Adrenal gland (tissue), 19 donors: ENCODE measurements around the gene PPFIA1. TPM values are rescaled to one million over a fixed set of nuclear protein-coding genes. Genes with fewer than 3 reads are reported as not detected.

Experiments
- DNase-seq, 7 donors: peaks; one replicate each; pipeline ENCODE4 v3.0.0-alpha.2; 2019 to 2020
- H3K27ac ChIP-seq, 5 donors: fragments of 200-600 bp; sonication (generic) in 4 of 5; 1 replicate in 3 of 5; 2 replicates in 2 of 5; pipeline versions ENCODE4 v1.5.1 to v1.8.0; 2016 to 2020; ENCODE audit warnings: mild to moderate bottlenecking in 1 of 5
- H3K27me3 ChIP-seq: fragments of 200-600 bp; 2 replicates; pipeline ENCODE4 v1.8.0; 2021
- H3K36me3 ChIP-seq, 2 donors: fragments of 200-600 bp; replicated peaks in 1 of 2; 1 replicate in 1 of 2; 2 replicates in 1 of 2; pipeline versions ENCODE4 v1.5.1 to v1.8.0; 2018 to 2022
- H3K4me1 ChIP-seq, 2 donors: fragments of 200-600 bp; replicated peaks in 1 of 2; 1 replicate in 1 of 2; 2 replicates in 1 of 2; pipeline versions ENCODE4 v1.5.1 to v1.8.0; 2018 to 2021
- H3K4me3 ChIP-seq, 4 donors: fragments of 200-600 bp; sonication (generic) in 3 of 4; one replicate each; pipeline ENCODE4 v1.5.1; 2016 to 2018
- H3K9me3 ChIP-seq, 3 donors: fragments of 200-600 bp; sonication (generic) in 1 of 3; replicated peaks in 1 of 3; 1 replicate in 2 of 3; 2 replicates in 1 of 3; pipeline versions ENCODE4 v1.5.1 to v1.8.0; 2016 to 2021
- CTCF ChIP-seq, 6 experiments: fragments of 450-650 bp in 4 of 6; fragments of 200-600 bp in 2 of 6; sonication (generic) in 1 of 6; IDR thresholded peaks; 1 replicate in 5 of 6; 2 replicates in 1 of 6; pipeline versions ENCODE4 v1.5.1 to v1.8.0; 2016 to 2021; ENCODE audit warnings: antibody characterized with exemption in 6 of 6, mild to moderate bottlenecking in 2 of 6, moderate library complexity in 1 of 6
- POLR2A ChIP-seq, 2 donors: fragments of 450-650 bp; IDR thresholded peaks; one replicate each; pipeline ENCODE4 v1.6.1; 2017; ENCODE audit warnings: antibody characterized with exemption in 2 of 2, mild to moderate bottlenecking in 2 of 2, moderate library complexity in 1 of 2
- WGBS, 4 donors: extraction: QIAGEN DNeasy Blood & Tissue Kit in 2 of 4; methylation state at CpG; one replicate each; pipeline versions ENCODE4 v1.1.5 to v1.1.7; 2013 to 2017; 5-methylcytosine and 5-hydroxymethylcytosine counted together
- intact Hi-C, 2 donors: fragments of 100-400 bp; cut with DNase I; formaldehyde crosslinking; loops; one replicate each; pipeline versions ENCODE4 v1.14.1 to v1.15.0; 2022 to 2023
- long read RNA-seq, 10 donors: library from polyadenylated mRNA in 3 of 10; unstranded in 2 of 10; stranded (forward) in 1 of 10; transcript quantifications; one replicate each; pipeline ENCODE4 v2.0.0 and lab custom pipeline, GENCODE V29; 2021 to 2026
- polyA plus RNA-seq, 3 donors: library from polyadenylated mRNA; stranded (reverse); fragments of 200-250 nt in 2 of 3; fragments of 350-450 nt in 1 of 3; fragmentation: Illumina TruSeq in 1 of 3; extraction: RNeasy Lipid Tissue Mini Kit (QIAGEN cat#74804) in 1 of 3; gene quantifications; one replicate each; pipeline ENCODE4 v1.2.3, GENCODE V29; 2013 to 2014
- total RNA-seq, 9 donors: library from RNA; depleted of rRNA in 4 of 9; stranded (reverse); fragments of >200 nt in 4 of 9; fragments of 120-200 nt in 1 of 9; fragmentation: NEBNext Ultra II Directional in 1 of 9; extraction: Animal tissue kit (Norgen Biotek cat#: 25700) in 1 of 9; gene quantifications; one replicate each; pipeline versions ENCODE4 v1.1.0 to v1.2.4, GENCODE V29; 2013 to 2023
- donor health status: healthy with polysubstance abuse.
- donor health status: Bipolar disorder and iron deficiency.
- donor health status: DM: yes; HTN: yes; CAD: no.
- donor health status: DM: no; HTN: no; CAD: no.
- donor health status: DM: no; HTN: no; CAD: no.
- donor health status: DM: yes; HTN: yes; CAD: no.

Gene PPFIA1
- total RNA-seq (10 to 100 TPM; 25.8 to 58.6 (median 38.5) TPM), polyA plus RNA-seq (10 to 100 TPM; 28.9 to 33.1 (median 32.9) TPM)
- long read RNA-seq, donor 1, partial matches to known transcripts: 0 of 1 reads
- long read RNA-seq, donor 1, other reads (novel, unspliced or antisense): 0 of 1 reads
- long read RNA-seq, donor 2, partial matches to known transcripts: 0 of 2 reads
- long read RNA-seq, donor 2, other reads (novel, unspliced or antisense): 0 of 2 reads
- long read RNA-seq, donor 3, partial matches to known transcripts: 6 of 6 reads
- long read RNA-seq, donor 3, other reads (novel, unspliced or antisense): 0 of 6 reads
- long read RNA-seq, donor 4, partial matches to known transcripts: 3 of 4 reads
- long read RNA-seq, donor 4, other reads (novel, unspliced or antisense): 1 of 4 reads
- long read RNA-seq, donor 5, full-length matches to known transcripts: 9 of 30 reads
- long read RNA-seq, donor 5, partial matches to known transcripts: 13 of 30 reads
- long read RNA-seq, donor 5, other reads (novel, unspliced or antisense): 8 of 30 reads
- long read RNA-seq, donor 6, partial matches to known transcripts: 3 of 7 reads
- long read RNA-seq, donor 6, other reads (novel, unspliced or antisense): 4 of 7 reads
- long read RNA-seq, donor 7, partial matches to known transcripts: 0 of 1 reads
- long read RNA-seq, donor 7, other reads (novel, unspliced or antisense): 0 of 1 reads
- long read RNA-seq, donor 8, full-length matches to known transcripts: 3 of 3 reads
- long read RNA-seq, donor 8, partial matches to known transcripts: 0 of 3 reads
- long read RNA-seq, donor 8, other reads (novel, unspliced or antisense): 0 of 3 reads
- long read RNA-seq, donor 9: 0 reads
- long read RNA-seq, donor 10, partial matches to known transcripts: 0 of 2 reads
- long read RNA-seq, donor 10, other reads (novel, unspliced or antisense): 0 of 2 reads

DNA sequence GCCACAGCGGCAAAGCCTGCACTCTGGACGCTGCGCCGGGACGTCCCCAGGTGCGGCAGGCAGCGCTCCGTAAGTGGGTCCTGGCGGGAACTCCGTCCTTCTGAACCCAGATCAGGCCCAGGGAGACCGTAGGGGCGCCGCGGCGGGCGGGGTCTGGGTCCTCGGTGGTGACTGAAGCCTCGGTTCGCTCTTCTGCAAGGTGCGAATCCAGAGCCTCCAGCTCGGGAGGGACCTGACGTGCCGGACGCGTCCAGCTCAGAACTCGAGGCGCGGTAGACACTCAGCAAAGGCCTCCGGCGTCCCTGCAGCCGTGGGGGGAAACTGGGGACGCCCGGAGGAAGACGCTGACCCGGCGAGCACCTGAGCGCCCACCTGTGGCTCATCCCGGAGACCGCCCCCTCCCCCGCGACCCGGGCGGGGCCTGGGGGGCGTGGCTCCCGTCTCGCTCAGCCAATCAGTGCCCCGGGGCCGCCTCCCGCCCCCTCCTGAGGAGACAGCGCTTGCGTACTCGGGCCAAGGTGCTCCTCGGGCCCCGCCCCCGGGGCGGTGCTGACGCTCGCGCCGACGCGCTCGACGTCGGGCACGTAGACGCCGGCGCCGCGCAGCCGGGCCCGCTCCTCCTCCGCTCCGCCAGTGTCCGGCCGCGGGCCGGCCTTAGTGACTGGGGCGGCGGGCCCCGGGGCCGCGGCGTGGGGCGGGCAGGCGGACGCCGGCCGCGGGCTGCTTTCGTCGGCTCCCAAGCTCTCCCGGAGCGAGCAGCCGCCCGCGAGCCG, at the start of gene PPFIA1:
Gene PPFIA1, plus strand, starts transcription at position 587 of the 773 bp plus-strand sequence. CDS start 1,483 bp downstream, outside the sequence.
- no peaks in the 10 kb centered on the region for H3K27me3 ChIP-seq
- intact Hi-C loops: no loop called here
- 0 to 1% methylated on average over 96 to 98 of the region's 99 CpGs; no CpG with 5 or more reads in 2 of the 4 donors for WGBS, 4 donors
- no peaks in the 10 kb centered on the region for H3K9me3 ChIP-seq
- peak within 1 kb of the TSS; percentile 60 to 97 (median 80) for H3K4me3 ChIP-seq
- H3K36me3 ChIP-seq: peaks cover 0 to 16% of the 10 kb centered on the region in 2 donors
- DNase-seq: peak; percentile 95 to 97 (median 97)
- peaks cover 8 to 32% of the 10 kb centered on the region in 2 donors for H3K4me1 ChIP-seq
- peak within 1 kb of the TSS; percentile 78 to 98 (median 93) for H3K27ac ChIP-seq
- TF ChIP-seq POLR2A (IDR thresholded peaks at IDR 0.05): peak; percentile 97 to 98
- TF ChIP-seq CTCF (IDR thresholded peaks at IDR 0.05): no peak

GRCh38 chr11:70220920-70221319, 49.6 kb upstream of the PPFIA1 start:
- intact Hi-C loops: no loop called here

DNA sequence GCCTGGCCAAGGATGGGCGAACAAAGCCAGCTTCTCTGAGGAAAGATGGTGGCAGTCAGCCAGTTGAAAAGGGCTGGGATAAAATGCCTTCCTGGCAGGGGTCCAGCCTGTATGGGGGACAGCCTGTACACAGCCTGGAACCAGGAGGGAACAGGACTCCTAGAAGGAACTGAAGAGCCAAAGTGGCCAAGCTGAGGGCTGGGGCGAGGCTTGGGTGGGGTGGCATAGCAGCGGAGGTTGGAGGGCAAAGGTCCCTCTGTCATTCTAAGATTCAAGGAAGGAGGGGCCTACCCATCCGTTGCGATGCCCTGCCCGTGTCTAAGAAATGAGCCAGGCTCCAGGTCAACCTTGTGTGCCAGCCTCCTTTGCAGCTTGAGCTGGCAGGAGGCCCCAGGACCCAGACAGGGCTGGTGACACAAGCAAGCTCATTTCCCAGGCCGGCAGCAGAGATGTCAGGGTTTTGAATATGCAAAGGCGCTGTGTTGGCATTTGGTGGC, 44.8 kb upstream of the PPFIA1 start:
- Histone ChIP-seq H3K4me3 (no peak overlapping the region), H3K9me3 (no peaks in the 10 kb centered on the region), H3K27me3 (no peaks in the 10 kb centered on the region), H3K36me3 (no peaks in the 10 kb centered on the region), H3K27ac (no peak overlapping the region), H3K4me1 (no peaks in the 10 kb centered on the region)
- DNase-seq: peak in 1 of 7 donors; percentile 28
- TF ChIP-seq CTCF (IDR thresholded peaks at IDR 0.05): no peak
- TF ChIP-seq POLR2A (IDR thresholded peaks at IDR 0.05): no peak
- intact Hi-C loops: no loop called here
- WGBS, 4 donors: 58 to 73% (median 69%) methylated on average over 7 to 8 of the region's 8 CpGs

More at GRCh38 chr11:70220920-70221319, 49.6 kb upstream of the PPFIA1 start:
- H3K4me1 ChIP-seq: no peaks in the 10 kb centered on the region
- no peak for DNase-seq
- H3K27ac ChIP-seq: no peak overlapping the region
- TF ChIP-seq CTCF (IDR thresholded peaks at IDR 0.05) (no peak), POLR2A (IDR thresholded peaks at IDR 0.05) (no peak)
- H3K27me3 ChIP-seq: no peaks in the 10 kb centered on the region
- no peaks in the 10 kb centered on the region for H3K9me3 ChIP-seq
- no peak overlapping the region for H3K4me3 ChIP-seq
- H3K36me3 ChIP-seq: no peaks in the 10 kb centered on the region
- 63 to 84% (median 80%) methylated on average over 1 of the region's 1 CpG for WGBS, 4 donors
